DND-41 (cell line): Measurements from ENCODE around the gene JAZF1.

Experiments used
- ATAC-seq: fragments of 200-7000 bp; cut with Tn5 transposase; 3 replicates; pipeline ENCODE4 v1.9.1; 2021; ENCODE audit warnings: low read depth; ENCODE audit not compliant: insufficient read depth
- DNase-seq: peaks from one replicate; pipeline ENCODE4 v3.0.0-alpha.2; 2020
- H2AFZ ChIP-seq: 2 replicates; pipeline ENCODE4 v1.6.0; 2012; ENCODE audit warnings: low read depth, low read length
- H3K27ac ChIP-seq: 2 replicates; pipeline ENCODE4 v1.5.1; 2012; ENCODE audit warnings: low read length, inconsistent platforms
- H3K27me3 ChIP-seq: fragments of 200-600 bp; sonication (generic); 2 replicates; pipeline ENCODE4 v1.6.0; 2012; ENCODE audit warnings: low read length, mild to moderate bottlenecking, inconsistent platforms; ENCODE audit not compliant: insufficient read depth, poor library complexity
- H3K36me3 ChIP-seq: 2 replicates; pipeline ENCODE4 v1.5.1; 2012; ENCODE audit warnings: low read length, inconsistent platforms; ENCODE audit not compliant: insufficient read depth
- H3K4me1 ChIP-seq: 2 replicates; pipeline ENCODE4 v1.5.1; 2012; ENCODE audit warnings: mild to moderate bottlenecking, low read length; ENCODE audit not compliant: insufficient read depth
- H3K4me2 ChIP-seq: 2 replicates; pipeline ENCODE4 v1.6.0; 2012; ENCODE audit warnings: mild to moderate bottlenecking, moderate library complexity, low read length, inconsistent platforms; ENCODE audit not compliant: insufficient read depth
- H3K4me3 ChIP-seq, 2 experiments: fragments of 200-600 bp in 1 of 2; shearing (Covaris generic) in 1 of 2; 2 replicates each; pipeline ENCODE4 v1.5.1; 2012 to 2016; ENCODE audit warnings: inconsistent platforms in 2 of 2, low read length in 2 of 2, mild to moderate bottlenecking in 2 of 2, low read depth in 1 of 2, moderate library complexity in 1 of 2
- H3K79me2 ChIP-seq: 2 replicates; pipeline ENCODE4 v1.6.0; 2012; ENCODE audit warnings: low read length, inconsistent platforms; ENCODE audit not compliant: insufficient read depth
- H3K9ac ChIP-seq: 2 replicates; pipeline ENCODE4 v1.6.0; 2012; ENCODE audit warnings: low read depth, mild to moderate bottlenecking, inconsistent platforms, low read length, moderate library complexity
- H3K9me3 ChIP-seq: 2 replicates; pipeline ENCODE4 v1.5.1; 2012; ENCODE audit warnings: low read length, moderate library complexity, mild to moderate bottlenecking, inconsistent platforms; ENCODE audit not compliant: insufficient read depth, severe bottlenecking
- H4K20me1 ChIP-seq: 2 replicates; pipeline ENCODE4 v1.6.0; 2012; ENCODE audit warnings: low read length; ENCODE audit not compliant: insufficient read depth
- EZH2 ChIP-seq: IDR thresholded peaks from 3 replicates; pipeline ENCODE4 v1.6.1; 2012; ENCODE audit warnings: borderline replicate concordance, low read depth, mild to moderate bottlenecking, moderate library complexity, low read length, inconsistent platforms; ENCODE audit not compliant: severe bottlenecking
- TF ChIP-seq, protein P1 (sequence below): IDR thresholded peaks from 2 replicates; pipeline ENCODE4 v1.5.1; 2012; ENCODE audit warnings: borderline replicate concordance, low read length, moderate library complexity, mild to moderate bottlenecking; ENCODE audit not compliant: poor library complexity, severe bottlenecking; ENCODE audit errors: extremely low read depth

Gene JAZF1

DNA sequence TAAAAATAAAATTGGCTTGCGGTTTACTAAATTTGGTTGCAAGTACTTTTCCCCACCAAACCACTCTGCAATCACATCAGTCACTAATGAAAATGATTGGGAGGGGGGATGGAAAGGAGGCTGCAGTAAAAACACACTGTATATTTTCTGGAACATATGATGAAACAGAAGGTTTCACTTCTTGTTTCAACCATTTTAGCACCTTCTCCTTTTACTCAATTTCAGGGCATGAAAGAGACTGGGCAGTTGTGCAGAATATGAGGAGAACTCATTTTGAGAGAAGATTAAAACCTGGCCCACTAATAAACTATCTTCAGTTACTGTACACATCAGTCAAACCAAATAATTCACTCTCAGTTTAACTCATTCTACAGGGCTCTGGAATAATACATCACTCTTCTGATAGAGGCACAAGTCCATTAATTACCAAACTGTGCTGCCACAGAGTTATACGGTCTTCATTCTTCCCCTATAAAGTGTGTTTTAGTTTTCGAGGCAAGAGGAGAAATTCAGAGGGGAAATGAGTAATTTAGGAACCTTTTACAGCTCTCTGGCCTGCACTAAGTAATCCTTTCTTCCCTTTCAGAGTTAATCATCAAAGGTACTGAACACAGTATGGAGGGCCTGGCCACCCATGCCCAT, 25.5 kb downstream of the JAZF1 start:
- Histone ChIP-seq H3K4me2 (no peak overlapping the region), H3K36me3 (no peaks in the 10 kb centered on the region), H3K4me1 (no peaks in the 10 kb centered on the region), H3K27me3 (no peaks in the 10 kb centered on the region), H3K27ac (no peak overlapping the region), H4K20me1 (no peaks in the 10 kb centered on the region; the same call in 1 of the 2 replicates), H2AFZ (no peak overlapping the region), H3K9ac (no peak overlapping the region), H3K79me2 (no peaks in the 10 kb centered on the region), H3K9me3 (no peaks in the 10 kb centered on the region), H3K4me3 (no peak overlapping the region)
- no peak for ATAC-seq
- DNase-seq: no peak
- TF ChIP-seq, protein P1, sequence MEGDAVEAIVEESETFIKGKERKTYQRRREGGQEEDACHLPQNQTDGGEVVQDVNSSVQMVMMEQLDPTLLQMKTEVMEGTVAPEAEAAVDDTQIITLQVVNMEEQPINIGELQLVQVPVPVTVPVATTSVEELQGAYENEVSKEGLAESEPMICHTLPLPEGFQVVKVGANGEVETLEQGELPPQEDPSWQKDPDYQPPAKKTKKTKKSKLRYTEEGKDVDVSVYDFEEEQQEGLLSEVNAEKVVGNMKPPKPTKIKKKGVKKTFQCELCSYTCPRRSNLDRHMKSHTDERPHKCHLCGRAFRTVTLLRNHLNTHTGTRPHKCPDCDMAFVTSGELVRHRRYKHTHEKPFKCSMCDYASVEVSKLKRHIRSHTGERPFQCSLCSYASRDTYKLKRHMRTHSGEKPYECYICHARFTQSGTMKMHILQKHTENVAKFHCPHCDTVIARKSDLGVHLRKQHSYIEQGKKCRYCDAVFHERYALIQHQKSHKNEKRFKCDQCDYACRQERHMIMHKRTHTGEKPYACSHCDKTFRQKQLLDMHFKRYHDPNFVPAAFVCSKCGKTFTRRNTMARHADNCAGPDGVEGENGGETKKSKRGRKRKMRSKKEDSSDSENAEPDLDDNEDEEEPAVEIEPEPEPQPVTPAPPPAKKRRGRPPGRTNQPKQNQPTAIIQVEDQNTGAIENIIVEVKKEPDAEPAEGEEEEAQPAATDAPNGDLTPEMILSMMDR: no peak
- no peak for TF ChIP-seq EZH2

DNA sequence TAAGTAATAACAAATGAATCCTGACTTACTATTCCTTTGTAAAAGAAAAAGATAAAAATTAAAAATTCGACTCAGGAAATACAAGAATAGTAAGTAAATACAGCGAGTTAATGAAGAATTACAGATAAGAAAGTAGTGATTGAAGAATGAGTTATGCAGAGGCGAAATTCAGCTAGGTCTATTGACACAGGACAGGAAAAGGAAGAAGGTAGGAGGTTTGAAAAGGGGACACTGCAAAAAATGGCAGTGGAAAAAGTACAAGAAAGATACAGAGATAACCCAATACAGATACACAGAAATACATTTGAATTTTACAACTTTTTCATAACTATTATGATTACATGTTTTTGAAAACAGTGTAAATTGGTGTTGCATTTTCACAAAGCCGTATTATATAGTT, 28.0 kb downstream of the JAZF1 start:
- no peak overlapping the region for H3K4me3 ChIP-seq
- no peak overlapping the region for H3K9ac ChIP-seq
- H3K27ac ChIP-seq: no peak overlapping the region
- no peak for DNase-seq
- no peaks in the 10 kb centered on the region for H3K27me3 ChIP-seq
- no peaks in the 10 kb centered on the region for H3K79me2 ChIP-seq
- TF ChIP-seq, protein P1: no peak
- no peak overlapping the region for H2AFZ ChIP-seq
- no peak for ATAC-seq
- no peaks in the 10 kb centered on the region; the same call in 1 of the 2 replicates for H4K20me1 ChIP-seq
- no peaks in the 10 kb centered on the region for H3K36me3 ChIP-seq
- no peaks in the 10 kb centered on the region for H3K9me3 ChIP-seq
- no peaks in the 10 kb centered on the region for H3K4me1 ChIP-seq
- no peak overlapping the region for H3K4me2 ChIP-seq

DNA sequence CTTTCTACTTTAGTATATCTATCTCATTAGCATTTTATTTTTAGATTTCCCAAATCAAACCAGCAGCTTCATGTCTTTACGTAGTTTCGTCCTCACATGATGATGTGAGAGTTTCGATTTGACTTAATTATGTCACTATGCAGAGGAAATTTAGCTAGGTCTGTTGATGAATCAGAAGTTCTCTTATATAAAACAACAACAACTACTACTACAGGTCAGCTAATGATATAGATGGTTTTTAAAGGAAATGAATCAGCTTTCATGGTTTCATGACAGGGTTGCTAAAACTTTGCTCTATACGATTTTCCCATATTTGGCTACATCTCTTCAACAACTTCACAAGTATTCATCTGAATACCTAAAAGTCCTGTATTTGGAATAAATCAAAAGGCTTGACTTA, 28.6 kb downstream of the JAZF1 start:
- ATAC-seq (no peak), DNase-seq (no peak)
- Histone ChIP-seq H3K9me3 (no peaks in the 10 kb centered on the region), H2AFZ (no peak overlapping the region), H4K20me1 (no peaks in the 10 kb centered on the region; the same call in 1 of the 2 replicates), H3K27ac (no peak overlapping the region), H3K4me3 (no peak overlapping the region), H3K4me2 (no peak overlapping the region), H3K27me3 (no peaks in the 10 kb centered on the region), H3K36me3 (no peaks in the 10 kb centered on the region), H3K9ac (no peak overlapping the region), H3K4me1 (no peaks in the 10 kb centered on the region), H3K79me2 (no peaks in the 10 kb centered on the region)
- TF ChIP-seq, protein P1: no peak
- no peak for TF ChIP-seq EZH2
